HPDE6-E6E7 (cell line): ENCODE results near the gene SLC2A6.

Experiments
- DNase-seq: peaks from one replicate; pipeline ENCODE4 v3.0.0; 2011; ENCODE audit warnings: missing footprints; ENCODE audit errors: extremely low spot score

SLC2A6 gene

DNA sequence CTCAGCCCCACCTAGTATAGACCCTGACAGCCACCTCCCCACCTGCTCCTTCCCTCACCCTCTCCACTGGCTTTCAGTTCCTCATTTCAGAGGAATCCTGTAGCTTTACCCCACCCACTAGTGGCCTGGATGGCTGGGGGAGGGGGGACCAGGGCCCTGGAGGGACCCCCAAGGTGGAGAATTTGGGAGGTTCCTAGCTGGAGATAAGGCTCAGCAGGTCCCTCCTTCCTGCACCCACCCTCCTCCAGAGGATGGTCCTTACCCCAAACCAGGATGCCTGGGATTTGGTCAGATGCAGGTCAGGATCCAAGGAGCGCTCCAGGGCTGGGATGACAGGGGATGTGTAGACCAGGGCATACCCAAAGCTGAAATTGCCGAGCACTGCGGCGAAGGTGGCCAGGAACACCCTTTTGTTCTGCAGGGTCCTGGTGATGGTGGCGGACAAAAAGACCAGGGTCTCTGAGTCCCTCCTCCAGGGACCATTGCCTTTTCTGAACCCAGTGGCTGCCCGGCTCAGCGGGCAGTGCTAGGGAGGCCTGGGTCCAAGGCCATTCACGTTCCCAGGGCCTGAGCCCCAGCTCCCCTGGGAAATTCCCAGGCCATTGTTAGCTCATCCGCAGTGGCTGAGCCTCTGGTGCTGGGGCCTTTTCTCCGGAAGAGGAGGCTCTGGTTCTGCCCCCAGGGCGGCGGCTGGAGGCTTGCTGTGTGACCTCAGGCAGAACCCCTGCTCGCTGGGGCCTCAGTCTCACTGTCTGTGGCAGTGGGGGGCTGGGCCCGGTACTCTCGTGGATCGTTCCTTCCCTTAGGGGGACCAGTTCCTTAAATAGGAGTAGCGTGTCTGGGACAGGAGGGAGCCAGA is 678 bp downstream of the SLC2A6 start:
- DNase-seq = no peak

DNA sequence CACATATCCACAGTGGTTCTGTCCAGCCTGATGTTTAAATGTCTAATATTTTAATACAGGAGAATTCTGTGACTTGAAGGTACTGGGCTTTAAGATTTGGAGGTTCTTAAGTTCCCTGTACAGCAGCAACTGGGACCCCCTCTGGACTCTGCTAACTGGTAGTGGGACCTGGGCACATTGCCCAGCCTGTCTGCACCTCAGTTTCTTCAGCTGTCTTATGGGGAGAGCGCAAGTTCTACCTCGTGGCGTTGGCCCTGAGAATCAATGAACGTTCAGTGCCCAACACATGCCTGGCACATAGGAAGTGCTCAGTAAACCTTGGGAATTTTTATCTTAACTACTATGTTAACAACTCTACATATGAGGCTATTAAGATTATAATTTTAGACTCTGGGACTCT is 1.4 kb downstream of the SLC2A6 start:
- DNase-seq = no peak

DNA sequence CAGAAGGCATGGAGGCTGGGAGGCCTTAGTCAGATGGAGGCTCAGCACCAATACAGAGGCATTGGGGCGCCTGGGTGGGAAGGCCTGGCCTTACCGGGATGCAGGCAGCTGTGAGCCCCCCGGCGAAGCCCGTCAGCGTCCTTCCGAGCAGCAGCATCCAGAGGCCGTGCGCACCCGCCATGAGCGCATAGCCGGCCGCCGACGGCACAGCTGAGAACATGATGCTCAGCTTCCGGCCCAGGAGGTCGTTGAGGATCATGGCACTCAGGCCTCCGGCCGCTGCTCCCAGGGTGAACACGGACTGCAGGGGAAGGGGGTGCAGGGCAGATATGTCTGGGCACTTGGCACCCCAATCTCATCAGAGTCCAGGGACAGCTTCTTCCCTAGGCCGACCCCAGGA is 2.0 kb downstream of the SLC2A6 start:
- DNase-seq = no peak

DNA sequence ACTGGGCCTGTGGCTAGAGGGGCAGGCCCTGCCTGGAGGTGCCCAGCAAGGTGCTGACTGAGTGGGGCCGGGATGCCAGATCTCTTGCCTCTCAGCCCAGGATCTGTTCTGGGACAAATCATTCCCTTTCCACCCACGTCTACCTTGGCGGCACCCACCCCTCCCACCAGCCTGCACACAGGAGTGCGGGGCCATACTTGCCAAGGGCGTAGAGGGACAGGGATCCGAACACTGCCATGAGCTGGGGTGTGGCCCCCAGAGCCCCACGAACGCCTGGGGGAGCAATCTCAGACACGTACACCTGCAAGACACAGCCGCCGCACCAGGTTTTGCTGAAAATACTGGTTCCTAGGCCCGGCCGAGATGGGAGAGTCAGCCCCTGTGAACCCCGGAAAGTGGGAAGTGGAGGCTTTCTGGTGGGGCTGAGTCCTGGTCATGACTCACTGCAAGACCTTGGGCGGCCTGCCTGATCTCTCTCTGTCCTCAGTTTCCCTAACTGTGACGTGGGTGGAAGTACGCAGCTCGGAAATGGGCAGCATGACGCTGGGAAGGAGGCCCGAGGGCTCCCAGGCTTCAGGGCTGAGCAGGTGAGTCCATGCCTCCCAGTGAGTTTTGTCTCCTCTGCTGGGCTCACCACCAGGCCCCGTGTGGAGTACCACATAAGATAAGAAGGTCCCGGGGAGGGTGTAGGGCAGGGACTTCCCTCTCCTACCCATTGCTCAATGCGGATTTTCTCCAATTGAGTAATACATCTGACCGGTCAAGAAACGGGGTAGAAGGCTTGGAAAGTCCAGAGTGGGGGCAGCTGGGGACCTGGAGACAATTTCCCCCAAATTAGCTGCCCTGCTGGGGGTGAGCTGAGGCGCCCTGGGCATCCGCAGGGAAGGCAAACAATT is 2.6 kb downstream of the SLC2A6 start:
- DNase-seq = no peak

DNA sequence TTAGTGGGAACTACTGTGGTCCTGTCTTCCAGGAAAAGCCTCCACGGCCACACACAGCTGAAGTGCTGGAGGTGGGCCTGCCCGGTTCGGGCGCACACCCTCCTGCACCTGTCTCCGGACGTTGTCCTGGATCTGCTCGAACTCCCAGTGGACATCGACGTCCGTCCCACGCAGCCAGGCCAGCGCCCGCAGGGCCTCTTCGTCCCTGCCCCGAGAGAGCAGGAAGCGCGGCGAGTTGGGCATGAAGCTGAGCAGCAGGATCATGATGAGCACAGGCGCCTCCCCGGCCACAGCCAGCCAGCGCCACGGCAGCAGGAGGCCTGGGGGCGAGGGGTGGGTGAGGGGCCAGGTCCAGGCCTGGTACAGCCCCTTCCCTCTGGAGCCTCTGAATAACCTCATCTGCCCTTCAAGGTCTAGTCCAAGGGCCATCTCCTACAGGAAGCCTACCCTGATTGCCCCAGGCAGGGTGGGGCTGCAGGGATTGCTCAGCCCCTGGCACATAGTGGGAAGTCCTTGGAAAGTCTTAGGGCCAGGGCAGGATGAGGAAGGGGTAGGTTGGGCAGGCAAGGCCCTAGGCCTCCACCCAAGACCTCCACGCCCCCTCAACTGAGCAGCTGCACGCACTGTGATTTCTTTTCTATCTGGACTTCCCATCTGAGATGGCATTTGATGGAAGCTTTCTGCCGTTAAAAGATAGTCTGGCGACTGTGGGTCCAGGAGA is 3.4 kb downstream of the SLC2A6 start:
- no peak for DNase-seq

DNA sequence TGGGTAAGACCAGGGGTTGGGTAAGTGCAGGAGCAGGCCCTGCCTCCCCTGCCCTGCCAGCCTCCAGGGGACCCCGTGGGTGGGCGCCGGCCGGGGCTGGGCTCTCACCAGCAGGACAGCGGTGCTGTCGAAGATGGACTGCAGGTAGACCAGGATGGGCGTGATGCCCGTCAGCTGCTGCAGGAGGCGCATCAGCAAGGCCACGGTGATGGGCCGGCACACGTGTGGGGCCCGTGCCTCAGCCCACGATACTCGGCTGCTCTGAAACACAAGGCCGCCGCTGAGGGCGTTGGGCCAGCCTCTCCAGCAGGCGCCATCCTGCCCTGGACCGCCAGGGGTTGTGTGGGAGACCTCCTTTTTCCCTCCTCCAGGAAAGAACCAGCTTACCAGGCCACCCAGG is 4.0 kb downstream of the SLC2A6 start:
- no peak for DNase-seq

DNA sequence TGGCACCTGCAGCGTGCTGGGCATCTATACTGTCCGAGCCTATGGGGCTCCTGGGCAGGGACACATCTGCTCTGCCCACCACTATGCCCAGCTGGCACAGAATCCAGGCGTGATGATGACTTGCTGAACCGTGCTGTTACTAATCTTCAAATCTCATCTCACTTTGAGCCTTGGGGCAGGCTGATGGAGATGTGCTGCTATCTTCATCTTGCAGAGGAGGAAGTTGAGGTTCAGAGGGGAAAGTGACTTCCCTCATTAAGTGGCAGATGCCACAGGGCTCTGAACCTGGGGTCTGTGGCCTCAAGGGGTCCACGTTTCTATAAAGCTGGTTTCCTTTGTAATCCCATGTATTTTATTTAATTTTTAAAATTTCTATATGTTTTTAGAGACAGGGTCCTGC is 4.7 kb downstream of the SLC2A6 start:
- DNase-seq = no peak

DNA sequence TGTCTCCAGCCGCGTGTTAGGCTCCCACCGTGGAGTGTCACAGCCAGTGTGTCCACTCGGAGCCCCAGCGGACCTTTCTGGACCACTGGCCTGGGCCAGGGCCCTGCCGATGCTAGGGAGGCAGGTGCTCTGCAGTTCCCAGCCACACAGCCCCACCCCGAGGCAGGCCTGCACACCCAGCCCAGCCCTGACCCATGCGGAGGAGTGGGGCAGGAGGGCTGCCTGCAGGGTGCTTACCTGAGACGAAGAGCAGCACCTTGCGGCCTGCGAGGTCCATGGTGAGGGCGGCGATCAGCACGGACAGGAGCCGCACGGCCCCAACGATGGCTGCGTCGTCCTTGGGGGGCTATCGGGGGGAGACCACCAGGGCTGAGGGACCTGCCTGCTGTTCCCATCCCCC is 5.2 kb downstream of the SLC2A6 start:
- DNase-seq = no peak

DNA sequence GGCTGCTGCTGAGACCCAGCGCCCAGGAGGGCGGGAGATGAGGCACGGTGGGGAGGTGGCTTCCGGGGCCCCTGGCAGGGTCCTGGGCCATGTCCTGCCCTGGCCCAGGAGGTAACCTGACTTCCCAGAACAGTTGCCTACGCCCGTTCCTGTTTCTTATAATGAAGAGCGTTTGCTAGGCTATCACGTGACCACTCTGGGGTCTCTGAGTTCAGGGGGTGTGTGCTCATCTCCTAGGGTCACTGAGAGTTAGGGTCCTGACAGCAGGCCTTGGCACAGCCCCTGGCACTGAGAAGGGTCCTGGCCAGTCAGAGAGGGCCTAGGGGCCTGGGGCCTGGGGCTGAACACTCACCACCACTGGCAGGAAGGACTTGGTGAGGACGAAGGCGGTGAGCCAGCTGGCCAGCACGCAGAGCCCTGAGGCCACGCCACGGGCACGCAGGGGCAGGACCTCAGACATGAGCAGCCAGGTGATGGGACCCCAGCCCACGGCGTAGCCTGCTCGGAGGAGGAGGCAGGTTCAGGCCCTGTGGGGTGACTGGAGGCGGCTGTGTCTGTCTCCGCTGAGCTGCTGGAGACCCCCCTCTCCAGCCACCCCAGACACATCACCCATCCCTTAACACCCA is 6.0 kb downstream of the SLC2A6 start:
- DNase-seq = no peak

DNA sequence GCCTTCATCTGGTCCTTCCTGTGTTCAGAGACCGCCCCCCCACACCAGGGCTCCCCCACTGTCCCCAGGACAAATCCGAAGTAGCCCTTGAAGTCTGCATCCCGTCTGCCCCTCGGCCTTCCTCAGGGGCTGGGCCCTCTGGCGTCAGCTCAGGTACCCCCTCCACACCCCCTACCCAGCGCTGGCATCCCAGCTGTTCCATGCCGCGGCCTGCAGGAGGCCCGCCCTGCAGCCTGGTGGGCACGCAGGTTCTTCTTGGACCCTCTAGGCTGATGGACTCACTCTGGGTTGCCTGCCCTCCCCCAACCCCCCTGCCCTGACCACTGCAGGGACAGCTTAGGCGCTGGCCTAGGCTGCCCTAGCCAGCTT is 6.6 kb downstream of the SLC2A6 start:
- no peak for DNase-seq

DNA sequence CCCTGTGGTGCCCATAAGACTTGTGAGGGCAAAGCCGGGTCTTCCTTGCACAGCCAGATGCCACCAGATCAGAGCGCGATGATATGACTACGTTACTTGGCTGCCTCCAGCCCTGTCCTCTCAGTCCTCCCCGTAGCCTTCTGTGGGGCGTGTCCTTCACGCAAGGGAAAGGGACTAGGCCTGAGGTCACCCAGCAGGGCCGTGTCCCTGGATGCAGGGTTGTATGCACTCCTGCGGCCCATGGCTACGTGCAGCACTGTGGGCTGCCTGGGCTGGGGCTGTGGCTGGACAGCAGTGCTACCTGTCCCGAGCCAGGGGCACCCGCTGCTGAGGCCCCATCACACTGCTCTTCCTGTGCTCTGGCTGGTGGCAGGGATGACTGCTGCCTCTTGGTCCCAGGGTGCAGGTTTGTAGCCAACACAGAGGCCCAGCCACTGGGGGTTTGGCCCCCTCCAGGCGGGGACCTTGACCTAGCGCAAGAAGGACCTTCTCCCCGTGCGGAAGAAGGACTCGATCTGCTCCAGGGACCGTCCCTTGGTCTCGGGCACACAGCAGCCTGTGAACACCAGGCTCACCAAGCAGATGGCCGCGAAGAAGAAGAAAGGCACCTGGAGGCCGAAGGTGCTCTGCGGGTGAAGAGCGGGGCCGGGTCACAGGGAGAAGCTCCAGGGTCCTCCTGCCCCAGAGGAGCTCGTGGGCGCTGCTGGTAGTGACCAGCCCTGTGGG is 7.2 kb downstream of the SLC2A6 start:
- no peak for DNase-seq

DNA sequence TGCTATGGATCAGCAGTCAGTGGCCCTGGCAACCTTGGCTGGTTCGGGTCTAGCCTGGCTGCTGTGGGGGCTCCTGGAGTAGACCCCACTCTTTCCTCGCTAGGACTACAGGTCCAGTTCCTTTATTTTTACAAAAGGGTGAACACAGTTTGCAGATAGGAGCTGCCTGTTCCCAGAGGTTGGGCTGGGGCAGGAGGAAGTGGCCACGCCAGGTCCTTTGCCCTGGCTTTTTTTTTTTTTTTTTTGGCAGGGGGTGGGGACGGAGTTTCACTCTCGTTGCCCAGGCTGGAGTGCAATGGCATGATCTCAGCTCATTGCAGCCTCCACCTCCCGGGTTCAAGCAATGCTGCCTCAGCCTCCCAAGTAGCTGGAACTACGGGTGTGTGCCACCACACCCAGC is 7.9 kb downstream of the SLC2A6 start:
- no peak for DNase-seq

DNA sequence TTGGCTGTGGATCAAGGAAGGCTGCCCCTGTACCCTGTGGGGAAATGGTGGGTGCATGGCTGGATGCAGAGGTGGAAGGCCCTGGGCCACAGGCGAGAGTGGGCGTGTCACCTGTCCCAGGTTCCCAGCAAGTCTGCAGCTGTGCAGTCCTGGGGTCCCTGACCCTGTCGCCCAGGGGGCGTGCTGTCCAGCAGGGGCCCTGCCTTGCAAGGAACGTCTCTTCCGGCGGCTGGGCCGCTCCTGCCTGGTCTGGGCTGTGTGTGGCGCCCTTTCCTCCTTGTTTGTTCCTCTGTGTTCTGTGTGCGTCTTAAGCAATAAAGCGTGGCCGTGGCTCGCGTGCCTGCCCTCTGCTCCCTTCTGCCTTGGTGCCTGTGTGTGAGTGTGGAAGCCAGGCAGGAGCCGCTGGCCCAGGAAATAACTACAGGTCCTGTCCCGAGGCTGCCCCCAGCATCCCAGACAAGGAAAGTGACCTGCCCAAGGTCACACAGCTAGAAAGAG is 8.4 kb downstream of the SLC2A6 start:
- DNase-seq = no peak

DNA sequence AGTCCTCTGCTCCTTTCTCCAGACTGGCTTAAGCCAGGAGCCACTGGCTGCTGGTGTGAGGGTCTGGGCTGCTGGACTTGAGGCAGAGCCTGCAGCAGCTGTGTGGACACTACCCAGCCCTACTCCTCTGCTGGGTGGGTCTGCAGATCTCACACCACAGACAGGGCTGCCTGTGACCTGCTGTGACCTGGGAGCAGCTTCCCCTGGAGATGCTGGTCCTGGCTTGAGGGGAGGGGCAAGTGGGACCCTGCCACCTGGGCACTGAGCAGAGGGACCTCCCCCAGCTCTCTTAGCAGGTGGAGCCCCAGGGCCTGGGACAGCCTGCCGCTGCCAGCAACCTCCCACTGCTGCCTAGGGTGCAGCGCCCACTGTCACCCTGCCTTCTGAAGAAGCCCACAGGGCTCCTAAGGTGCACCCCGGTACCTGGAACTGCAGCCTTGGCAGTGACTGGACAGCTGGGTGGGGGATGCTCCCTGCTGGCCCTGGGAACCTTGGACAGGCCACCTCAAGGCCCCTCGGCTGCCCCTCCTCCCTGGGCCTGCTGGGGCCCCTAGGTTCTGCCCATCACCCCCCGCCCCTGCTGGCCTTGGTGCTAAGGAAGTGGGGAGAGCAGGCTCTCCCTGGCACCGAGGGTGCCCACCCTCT is 10.0 kb downstream of the SLC2A6 start:
- DNase-seq = no peak

DNA sequence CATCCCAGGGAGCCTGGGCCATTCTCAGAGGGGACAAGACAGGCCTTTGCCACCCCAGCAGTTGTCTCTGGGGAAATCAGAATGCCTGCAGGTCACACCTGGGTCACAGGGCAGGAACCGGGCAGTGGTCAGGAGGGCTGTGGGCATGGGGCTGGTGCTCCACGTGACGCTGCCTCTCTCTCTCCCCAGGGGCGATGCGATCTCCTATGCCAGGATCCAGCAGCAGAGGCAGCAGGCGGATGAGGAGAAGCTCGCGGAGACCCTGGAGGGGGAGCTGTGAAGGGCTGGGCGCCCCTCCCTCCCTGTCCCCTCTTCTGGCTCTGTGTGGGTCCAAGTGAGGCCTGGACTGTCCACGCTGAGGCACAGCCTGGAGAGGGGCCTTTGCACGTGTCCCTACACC is 10.5 kb downstream of the SLC2A6 start:
- DNase-seq = no peak

DNA sequence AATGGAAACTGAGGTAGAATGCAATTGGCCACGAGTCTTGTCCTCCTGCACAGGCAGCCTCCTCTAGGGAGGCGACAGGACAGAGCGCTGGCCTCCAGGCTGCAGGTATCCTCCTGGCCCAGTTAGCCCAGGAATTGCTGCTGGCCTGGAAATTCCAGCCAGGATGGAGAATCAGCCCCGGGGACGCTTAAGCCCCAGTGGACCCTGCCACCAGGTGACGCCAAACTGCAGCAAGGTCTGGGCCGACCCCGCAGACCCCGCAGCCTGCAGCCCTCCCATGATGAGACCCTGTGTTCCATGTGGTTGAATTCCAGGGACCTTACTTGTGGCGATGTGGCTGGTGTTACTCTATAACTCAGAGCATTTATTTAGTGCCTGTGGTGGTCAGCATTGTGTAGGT is 11.8 kb downstream of the SLC2A6 start:
- no peak for DNase-seq

DNA sequence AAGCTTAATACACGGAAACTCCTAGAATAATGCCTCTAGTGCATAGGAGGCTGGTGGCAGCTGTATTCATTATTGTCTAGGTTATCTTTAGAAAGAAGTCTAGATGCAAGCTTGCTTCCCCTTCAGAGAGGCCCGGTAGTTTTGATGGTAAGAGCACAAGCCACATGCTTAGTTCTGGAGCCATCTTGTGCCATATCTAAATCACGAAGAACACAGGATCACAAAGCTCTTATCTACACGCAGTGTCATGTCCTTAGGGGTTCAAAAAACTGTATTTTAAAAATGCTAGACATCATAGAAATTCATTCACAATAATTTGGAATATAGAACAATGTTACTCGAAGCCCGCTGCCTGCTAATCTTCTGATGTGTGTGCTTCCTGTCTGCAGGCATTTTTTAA is 12.9 kb downstream of the SLC2A6 start:
- DNase-seq = no peak

DNA sequence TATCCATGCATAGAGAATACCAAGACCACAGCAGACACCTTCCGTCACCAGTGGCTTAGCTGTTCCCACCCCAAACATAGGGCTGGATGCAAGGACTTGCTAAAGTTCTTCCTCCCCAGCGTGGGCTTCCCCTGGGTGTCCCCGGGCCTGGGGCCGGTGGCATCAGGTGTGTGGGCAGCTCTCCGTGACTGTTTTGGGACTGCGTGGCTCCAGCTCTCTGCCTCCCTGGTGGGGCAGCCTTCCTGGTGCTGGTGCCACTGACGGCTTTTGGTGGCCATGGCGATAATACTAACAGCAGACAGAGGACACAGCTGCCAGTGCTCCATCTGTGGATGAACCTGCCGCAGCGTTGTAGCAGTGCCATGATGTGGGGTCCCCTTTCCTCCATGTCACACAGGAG is 14.3 kb downstream of the SLC2A6 start:
- no peak for DNase-seq

DNA sequence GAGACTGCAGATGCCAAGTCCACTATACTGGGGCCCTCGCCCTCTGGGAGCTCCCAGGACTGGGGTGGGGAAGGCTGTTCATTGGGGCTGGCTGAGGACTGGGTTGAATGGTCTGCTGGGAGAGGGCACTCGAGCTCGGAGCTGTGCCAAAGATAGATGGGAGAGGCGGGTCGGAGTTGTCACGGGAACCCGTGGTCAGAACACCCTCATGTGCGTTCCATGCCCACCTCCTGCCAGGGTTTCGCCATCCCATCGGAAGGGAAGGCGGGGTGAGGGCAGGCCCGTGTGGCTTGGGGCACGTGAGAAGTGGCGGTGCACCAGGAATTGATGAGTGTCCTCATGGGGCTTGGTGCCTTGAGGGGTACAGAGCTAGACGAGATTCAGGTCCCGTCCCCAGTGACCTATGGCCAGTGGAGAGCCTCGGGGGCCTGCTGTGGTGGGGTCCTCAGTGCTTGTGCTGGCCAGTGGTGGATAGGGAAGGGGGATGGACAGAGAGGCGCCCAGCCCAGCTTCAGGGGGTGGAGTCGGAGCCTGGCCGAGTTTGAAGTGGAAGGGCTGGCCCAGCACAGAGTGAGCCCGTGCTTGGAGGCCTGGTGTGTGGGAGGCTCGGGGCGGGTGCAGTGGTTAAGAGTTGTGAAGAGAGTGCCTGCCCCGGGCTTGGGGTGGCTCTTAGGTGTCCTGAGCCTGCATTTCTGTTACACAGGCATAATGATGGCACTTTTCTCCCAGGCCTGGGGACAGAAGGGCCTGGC is 14.9 kb downstream of the SLC2A6 start:
- no peak for DNase-seq
